Sciatic nerve (tissue), 2 donors: ENCODE data around the gene MGMT. TPM values are rescaled to one million over a fixed set of nuclear protein-coding genes. Genes with fewer than 3 reads are reported as not detected.

Source experiments
- ATAC-seq: fragments of 200-7000 bp; cut with Tn5 transposase; one replicate; pipeline ENCODE4 v1.9.1; 2020; ENCODE audit warnings: mild to moderate bottlenecking, moderate library complexity
- DNase-seq: peaks from one replicate; pipeline ENCODE4 v3.0.0-alpha.2; 2020; ENCODE audit warnings: low spot score
- intact Hi-C: fragments of 100-400 bp; cut with DNase I; formaldehyde crosslinking; loops from one replicate; pipeline ENCODE4 v1.14.2; 2022
- total RNA-seq: library from RNA; stranded (reverse); fragmentation: NEBNext Ultra II Directional; extraction: Animal tissue kit (Norgen Biotek cat#: 25700); gene quantifications from one replicate; pipeline ENCODE4 v1.2.1, GENCODE V29; 2021
- donor health status: DM: no; HTN: no; CAD: no.
- donor health status: DM: no; HTN: no; CAD: no.

Gene MGMT
- total RNA-seq, 1 donor from 2014 or later: 24.5 TPM

GRCh38 chr10:129689671-129690071 is 222.6 kb downstream of the MGMT start:
- DNase-seq (no peak), ATAC-seq (peak; percentile 84)
- intact Hi-C loops: no loop called here

DNA sequence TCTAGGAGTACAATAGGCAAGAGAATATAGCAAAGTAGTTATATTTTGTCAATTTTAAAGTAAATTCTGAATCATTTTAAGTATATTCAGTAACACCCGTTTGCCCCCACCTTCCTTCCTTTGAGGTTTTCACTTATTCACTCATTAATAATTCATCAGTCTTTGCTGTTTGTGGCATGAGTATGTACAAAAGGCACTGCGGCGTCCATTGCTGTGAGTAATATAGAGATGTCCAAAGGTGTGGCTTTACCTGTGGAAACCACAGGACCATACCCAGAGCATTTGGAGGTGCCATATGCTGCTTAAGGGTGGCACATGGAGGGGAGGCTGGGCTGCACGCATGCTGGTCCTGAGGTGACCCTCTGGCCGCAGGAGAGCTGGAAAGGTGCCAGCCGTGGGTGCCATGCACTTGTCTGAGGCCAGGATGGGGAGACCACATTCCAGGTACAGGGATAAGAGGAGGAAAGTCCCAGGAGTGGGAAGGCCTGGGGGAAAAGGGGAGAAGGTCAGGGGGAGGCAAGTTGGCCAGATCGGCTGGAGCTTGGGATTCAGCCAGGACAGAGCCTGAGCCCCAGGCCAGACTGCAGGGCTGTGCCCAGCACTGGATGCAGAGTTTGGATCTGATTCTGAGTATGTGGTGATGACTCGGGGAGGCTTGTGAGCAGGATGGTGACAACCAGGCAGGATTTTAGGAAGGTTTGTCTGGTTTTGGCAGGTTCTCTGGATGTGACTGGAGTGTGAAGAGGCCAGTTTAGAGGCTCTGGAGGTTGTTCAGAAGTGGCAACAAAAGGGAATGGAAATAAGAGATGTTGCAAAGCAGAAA is 223.4 kb downstream of the MGMT start:
- no peak for ATAC-seq
- DNase-seq: no peak
- intact Hi-C loops: no loop called here

GRCh38 chr10:129692695-129693094 is 225.7 kb downstream of the MGMT start:
- intact Hi-C loops: no loop called here
- DNase-seq (no peak), ATAC-seq (no peak)

DNA sequence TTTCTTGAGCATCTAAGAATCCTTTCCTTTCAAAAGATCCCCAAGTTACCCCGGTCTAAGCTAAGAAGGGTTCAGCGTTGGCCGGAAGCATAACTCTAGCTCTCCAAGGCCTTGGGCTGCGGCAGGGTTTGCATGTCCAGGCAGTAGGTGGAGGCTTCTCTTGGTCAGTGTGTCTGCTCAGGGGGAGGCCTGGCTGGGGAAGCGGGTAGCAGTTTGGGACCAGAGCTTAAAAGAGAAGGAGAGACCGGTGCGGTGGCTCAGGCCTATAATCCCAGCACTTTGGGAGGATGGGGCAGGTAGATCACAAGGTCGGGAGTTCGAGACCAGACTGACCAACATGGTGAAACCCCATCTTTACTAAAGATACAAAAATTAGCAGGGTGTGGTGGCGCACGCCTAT is 226.3 kb downstream of the MGMT start:
- intact Hi-C loops: no loop called here
- DNase-seq (no peak), ATAC-seq (no peak)

GRCh38 chr10:129694184-129694583 is 227.1 kb downstream of the MGMT start:
- ATAC-seq (no peak), DNase-seq (no peak)
- intact Hi-C loops: no loop called here

DNA sequence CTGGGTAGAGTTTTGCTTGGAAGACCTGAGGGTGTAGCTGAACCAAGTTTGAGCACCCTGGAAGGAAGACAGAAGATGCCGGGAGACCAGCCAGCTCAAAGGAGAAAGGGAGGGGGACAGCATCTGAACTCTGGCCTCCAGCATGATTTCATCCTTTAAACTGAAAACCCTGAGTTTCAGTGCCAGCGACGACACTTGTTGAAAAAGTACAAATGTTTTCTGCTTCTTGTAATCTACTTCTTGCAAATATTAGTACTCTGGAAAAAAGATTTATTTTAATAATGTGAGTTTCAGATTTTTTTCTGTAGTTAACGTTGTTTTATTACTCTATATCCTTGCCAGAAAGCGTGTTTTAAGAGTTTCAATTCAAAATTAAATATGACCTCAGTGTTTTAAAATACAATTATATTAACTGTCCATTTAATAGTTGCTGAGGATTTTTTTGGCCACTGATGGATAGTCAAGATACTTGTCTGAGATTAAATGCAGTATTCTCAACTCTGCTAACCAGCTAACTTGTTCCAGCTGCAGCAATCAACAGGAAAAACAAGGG is 227.7 kb downstream of the MGMT start:
- intact Hi-C loops: no loop called here
- ATAC-seq (peak; percentile 84), DNase-seq (peak; percentile 75)

- intact Hi-C loops: no loop called here
- ATAC-seq: no peak
- DNase-seq: no peak
Observed at GRCh38 chr10:129695671-129696070, 228.6 kb downstream of the MGMT start.

GRCh38 chr10:129696636-129697035 is 229.6 kb downstream of the MGMT start:
- intact Hi-C loops: no loop called here
- ATAC-seq (no peak), DNase-seq (no peak)

DNA sequence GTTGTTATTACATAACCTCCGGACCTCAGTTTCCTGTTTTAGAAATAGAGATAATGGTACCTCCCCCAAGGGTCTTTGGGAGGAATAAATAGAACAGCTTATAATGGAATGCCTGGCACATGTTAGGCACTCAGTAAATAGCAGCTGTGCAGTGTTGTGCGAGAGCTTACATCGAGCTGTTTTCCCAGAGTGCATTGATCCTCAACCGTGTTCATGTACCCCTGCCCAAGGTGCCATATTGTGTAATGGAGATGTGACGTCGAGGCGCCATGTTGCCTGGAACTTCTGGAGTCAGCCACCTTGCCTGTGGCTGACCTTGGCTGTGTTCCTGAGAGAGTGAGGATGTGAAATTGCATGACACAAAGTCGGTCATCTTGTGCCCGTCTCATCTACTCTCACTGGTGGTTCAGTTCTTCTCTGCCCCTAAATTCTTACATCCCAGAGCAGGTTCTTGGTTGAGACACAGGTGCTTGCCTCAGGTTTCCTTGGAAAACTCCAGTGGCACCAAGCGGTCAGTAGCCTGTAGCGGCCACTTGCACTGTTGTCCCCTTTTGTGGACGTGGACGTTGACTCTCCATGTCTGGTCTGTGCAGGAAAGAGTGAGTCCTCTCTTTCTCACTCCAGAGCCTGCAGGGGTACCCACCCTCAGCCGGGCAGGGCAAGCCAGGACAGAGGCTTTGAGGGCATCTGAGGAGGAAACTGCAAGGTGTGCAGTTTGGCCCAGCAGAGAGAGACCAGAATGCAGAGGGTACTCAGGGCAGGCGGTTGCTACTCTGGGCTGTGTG is 230.6 kb downstream of the MGMT start:
- ATAC-seq: no peak
- no peak for DNase-seq
- intact Hi-C loops: no loop called here

DNA sequence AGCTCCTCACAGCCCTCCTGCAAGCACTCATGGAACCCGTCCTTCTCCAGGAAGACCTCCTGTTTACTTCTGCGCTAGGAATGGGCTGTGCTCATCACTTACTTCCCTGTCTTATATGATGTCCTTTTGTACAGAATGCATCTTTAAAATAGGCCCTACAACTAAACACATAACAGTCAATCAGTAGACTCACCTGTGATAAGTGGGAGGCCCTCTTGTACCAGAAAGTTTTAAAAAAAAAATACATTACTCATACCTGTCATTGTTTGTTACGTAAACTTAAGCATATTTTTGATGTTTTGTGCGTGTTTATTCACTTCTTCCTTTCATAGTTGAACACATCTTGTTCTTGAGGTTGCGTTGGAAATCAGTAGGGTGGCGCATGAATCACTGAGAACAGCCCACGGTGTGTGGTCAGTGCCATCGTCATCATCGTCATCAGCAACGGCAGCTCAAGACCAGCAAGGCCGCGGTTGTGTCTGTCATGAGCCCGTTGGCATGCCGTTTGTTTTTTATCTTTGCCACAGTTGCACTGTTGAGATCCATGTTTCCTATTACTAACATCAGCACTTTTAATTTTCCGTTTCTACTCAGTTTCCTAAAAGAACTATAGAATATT is 232.8 kb downstream of the MGMT start:
- no peak for ATAC-seq
- DNase-seq: no peak
- intact Hi-C loops: no loop called here

GRCh38 chr10:129702605-129703004 is 235.6 kb downstream of the MGMT start:
- no peak for ATAC-seq
- intact Hi-C loops: no loop called here
- no peak for DNase-seq

GRCh38 chr10:129703287-129704137 is 236.5 kb downstream of the MGMT start:
- no peak for DNase-seq
- ATAC-seq: no peak

GRCh38 chr10:129704225-129704624 is 237.2 kb downstream of the MGMT start:
- no peak for DNase-seq
- intact Hi-C loops: no loop called here
- no peak for ATAC-seq

More at GRCh38 chr10:129703287-129704137, 236.5 kb downstream of the MGMT start:
- intact Hi-C loops: no loop called here

- intact Hi-C loops: no loop called here
- no peak for DNase-seq
- no peak for ATAC-seq
Observed at GRCh38 chr10:129704786-129705525, 237.9 kb downstream of the MGMT start.

GRCh38 chr10:129705676-129706075 is 238.6 kb downstream of the MGMT start:
- intact Hi-C loops: no loop called here
- DNase-seq (no peak), ATAC-seq (no peak)

GRCh38 chr10:129706081-129706480 is 239.0 kb downstream of the MGMT start:
- intact Hi-C loops: no loop called here
- DNase-seq (no peak), ATAC-seq (no peak)

DNA sequence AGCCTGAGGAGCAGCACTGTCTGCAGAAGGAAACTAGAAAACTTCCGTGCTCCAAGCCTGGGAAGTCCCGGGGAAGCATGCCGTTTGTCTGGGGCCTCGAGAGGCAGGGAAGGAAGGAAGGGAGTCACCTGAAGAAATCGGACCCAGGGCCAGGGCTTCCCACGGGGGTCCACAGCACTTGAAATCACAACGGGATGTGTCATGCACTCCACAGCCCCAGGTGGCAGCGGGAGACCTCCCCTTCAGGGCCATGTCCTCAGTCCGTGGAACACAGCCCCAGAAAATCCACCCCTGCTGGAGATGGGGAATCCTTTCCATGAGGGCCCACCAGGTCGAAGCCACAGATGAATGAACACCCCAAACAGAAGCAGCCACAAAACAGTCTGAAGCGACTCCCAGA is 239.5 kb downstream of the MGMT start:
- intact Hi-C loops: no loop called here
- ATAC-seq (no peak), DNase-seq (no peak)
